Colonic mucosa (tissue), 4 donors: ENCODE data around the gene FGFR3. TPM values are rescaled to one million over a fixed set of nuclear protein-coding genes. Genes with fewer than 3 reads are reported as not detected.

Source experiments
- DNase-seq: peaks from one replicate; pipeline ENCODE4 v3.0.0-alpha.2; 2020
- H3K27ac ChIP-seq: fragments of 200-600 bp; one replicate; pipeline ENCODE4 v1.8.0; 2021
- H3K27me3 ChIP-seq: fragments of 200-600 bp; one replicate; pipeline ENCODE4 v1.8.0; 2021
- H3K36me3 ChIP-seq: fragments of 200-600 bp; one replicate; pipeline ENCODE4 v1.8.0; 2021
- H3K4me1 ChIP-seq: fragments of 200-600 bp; one replicate; pipeline ENCODE4 v1.8.0; 2021; ENCODE audit warnings: mild to moderate bottlenecking
- H3K4me3 ChIP-seq: fragments of 200-600 bp; one replicate; pipeline ENCODE4 v1.8.0; 2021
- H3K9ac ChIP-seq, 2 donors: one replicate each; pipeline ENCODE4 v1.7.0; 2013; ENCODE audit warnings: control low read depth in 2 of 2, low read depth in 2 of 2, low read length in 2 of 2
- H3K9me3 ChIP-seq: fragments of 200-600 bp; one replicate; pipeline ENCODE4 v1.8.0; 2021
- CTCF ChIP-seq: fragments of 200-600 bp; IDR thresholded peaks from one replicate; pipeline ENCODE4 v1.8.0; 2022; ENCODE audit warnings: antibody characterized with exemption, mild to moderate bottlenecking
- intact Hi-C: fragments of 100-400 bp; cut with DNase I; formaldehyde crosslinking; loops from one replicate; pipeline ENCODE4 v1.14.1; 2022
- total RNA-seq, 2 donors: library from RNA; stranded (reverse); fragmentation: NEBNext Ultra II Directional in 1 of 2; extraction: Animal tissue kit (Norgen Biotek cat#: 25700) in 1 of 2; gene quantifications; one replicate each; pipeline ENCODE4 v1.2.1, GENCODE V29; 2021
- donor health status: healthy.
- donor health status: DM: no; HTN: no; CAD: no.
- donor health status: DM: no; HTN: no; CAD: no.

FGFR3 gene
- total RNA-seq, 2 donors from 2014 or later, result 32.3 to 52.9 TPM

- no peak for TF ChIP-seq CTCF
- DNase-seq, result peak; percentile 77
- Histone ChIP-seq H3K4me1 (peaks cover 6% of the 10 kb centered on the region), H3K36me3 (no peaks in the 10 kb centered on the region), H3K27me3 (peaks cover 29% of the 10 kb centered on the region), H3K4me3 (peak overlapping the region; percentile 64), H3K9ac (peak overlapping the region in 1 of 2 donors; percentile 78), H3K27ac (no peak overlapping the region), H3K9me3 (no peaks in the 10 kb centered on the region)
- intact Hi-C loops, result no loop called here
These were observed 375 bp downstream of the FGFR3 start for GRCh38 chr4:1793496-1793840.

- no peaks in the 10 kb centered on the region for H3K9me3 ChIP-seq
- peak overlapping the region; percentile 64 for H3K4me3 ChIP-seq
- DNase-seq, result no peak
- intact Hi-C loops, result no loop called here
- peak overlapping the region; percentile 78 to 79 for H3K9ac ChIP-seq
- no peaks in the 10 kb centered on the region for H3K36me3 ChIP-seq
- H3K4me1 ChIP-seq, result peaks cover 8% of the 10 kb centered on the region
- peaks cover 29% of the 10 kb centered on the region for H3K27me3 ChIP-seq
- no peak for TF ChIP-seq CTCF
- H3K27ac ChIP-seq, result peak overlapping the region; percentile 74
These were observed 1.1 kb downstream of the FGFR3 start for GRCh38 chr4:1793940-1794808.

GRCh38 chr4:1794809-1795298, 1.8 kb downstream of the FGFR3 start:
- peaks cover 29% of the 10 kb centered on the region for H3K27me3 ChIP-seq
- H3K36me3 ChIP-seq, result no peaks in the 10 kb centered on the region
- peak overlapping the region; percentile 51 to 78 for H3K9ac ChIP-seq
- intact Hi-C loops, result no loop called here
- no peaks in the 10 kb centered on the region for H3K9me3 ChIP-seq
- H3K27ac ChIP-seq, result peak overlapping the region; percentile 74
- no peak for TF ChIP-seq CTCF
- DNase-seq, result no peak
- peak overlapping the region; percentile 64 for H3K4me3 ChIP-seq
- peaks cover 11% of the 10 kb centered on the region for H3K4me1 ChIP-seq

- TF ChIP-seq CTCF, result no peak
- Histone ChIP-seq H3K27me3 (peaks cover 29% of the 10 kb centered on the region), H3K9me3 (no peaks in the 10 kb centered on the region), H3K9ac (peak overlapping the region; percentile 78 to 79), H3K27ac (peak overlapping the region; percentile 51), H3K4me1 (peaks cover 11% of the 10 kb centered on the region), H3K4me3 (peak overlapping the region; percentile 64), H3K36me3 (no peaks in the 10 kb centered on the region)
- peak; percentile 78 for DNase-seq
- intact Hi-C loops, result no loop called here
These were observed 2.5 kb downstream of the FGFR3 start for GRCh38 chr4:1795299-1796195.

GRCh38 chr4:1796486-1797204, 3.6 kb downstream of the FGFR3 start:
- TF ChIP-seq CTCF, result no peak
- Histone ChIP-seq H3K27ac (peak overlapping the region; percentile 51), H3K9me3 (no peaks in the 10 kb centered on the region), H3K4me1 (peaks cover 11% of the 10 kb centered on the region), H3K4me3 (no peak overlapping the region), H3K9ac (peak overlapping the region in 1 of 2 donors; percentile 79), H3K36me3 (no peaks in the 10 kb centered on the region), H3K27me3 (peaks cover 29% of the 10 kb centered on the region)
- DNase-seq, result no peak
- intact Hi-C loops, result no loop called here
